GM19238 (cell line): ENCODE data around the gene MUC16.

Experiments
- DNase-seq: peaks from one replicate; pipeline ENCODE4 v3.0.0; 2011; ENCODE audit warnings: low spot score; ENCODE audit not compliant: insufficient read length

Gene MUC16

DNA sequence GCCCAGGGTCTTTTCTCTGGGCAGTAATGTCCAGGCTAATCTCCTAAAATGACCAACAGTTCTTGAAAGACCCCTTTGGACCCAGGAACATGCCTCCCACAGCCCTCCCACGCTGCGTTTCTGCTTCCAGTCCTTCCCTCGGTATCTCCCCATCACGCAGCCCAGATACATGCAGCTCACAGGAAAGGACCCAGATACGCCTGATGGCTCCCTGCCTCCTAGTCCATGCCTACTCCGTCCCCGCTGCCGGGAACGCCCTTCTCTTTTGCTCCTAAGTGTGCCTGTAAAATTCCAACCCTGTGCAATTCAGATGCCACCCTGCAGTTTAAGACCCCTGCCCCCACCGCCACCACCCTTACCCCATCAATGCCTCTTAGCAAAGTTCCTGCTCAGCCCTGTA lies 778 bp downstream of the MUC16 start:
- DNase-seq: no peak

- no peak for DNase-seq
These were observed 1.5 kb downstream of the MUC16 start for GRCh38 chr19:9008667-9009066.

- no peak for DNase-seq
These were observed 9.3 kb downstream of the MUC16 start for GRCh38 chr19:9000933-9001332.

- no peak for DNase-seq
These were observed 22.0 kb downstream of the MUC16 start for GRCh38 chr19:8988204-8988603.

DNA sequence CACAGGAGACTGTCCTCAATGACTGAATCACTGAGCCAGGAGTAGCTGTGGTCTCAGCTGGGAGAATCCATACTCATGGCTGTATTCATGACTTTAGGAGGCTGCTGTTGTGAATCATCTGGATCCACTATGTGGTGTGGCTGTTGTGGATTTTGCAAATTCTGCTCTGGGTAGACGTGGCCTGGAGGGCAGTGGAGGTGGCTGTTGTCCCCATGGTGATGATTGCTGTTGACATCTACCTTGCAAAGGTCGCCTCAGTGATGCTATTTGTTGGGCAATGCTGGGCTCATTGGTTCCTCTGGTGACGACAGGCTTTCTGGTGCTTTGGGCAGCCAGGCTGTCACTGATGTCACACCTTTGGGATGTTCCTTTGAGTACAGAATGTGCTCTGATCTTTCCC lies 23.9 kb downstream of the MUC16 start:
- no peak for DNase-seq

DNA sequence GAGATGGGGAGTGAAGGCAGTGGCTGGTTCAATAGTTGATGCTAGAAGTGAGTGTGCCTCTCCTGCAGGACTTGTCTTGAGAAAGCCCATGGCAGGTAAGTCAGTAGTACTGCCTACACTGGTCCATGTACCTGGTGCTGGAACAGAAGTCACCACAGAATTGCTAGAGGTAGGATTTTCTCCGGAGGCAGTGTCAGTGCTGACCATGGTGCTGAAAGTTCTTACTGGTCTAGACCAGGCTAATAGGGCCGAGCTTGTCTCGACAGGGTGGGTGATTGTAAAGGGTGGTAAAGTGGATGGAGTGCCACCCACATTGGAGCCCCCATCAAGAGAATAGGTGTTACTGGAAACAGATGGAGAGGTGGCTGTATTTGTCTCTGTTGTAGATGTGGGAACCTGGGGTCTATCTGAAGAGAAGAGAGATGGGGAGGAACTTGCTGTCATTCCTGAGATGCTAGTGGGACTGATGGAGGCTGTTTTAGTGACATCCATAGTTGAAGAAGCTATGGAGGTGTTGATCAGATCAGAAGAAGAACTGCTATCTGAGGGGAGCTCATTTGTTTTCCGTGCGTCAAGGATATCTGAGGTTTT lies 36.6 kb downstream of the MUC16 start:
- no peak for DNase-seq

GRCh38 chr19:8965887-8966286 lies 44.3 kb downstream of the MUC16 start:
- no peak for DNase-seq
